ES-I3 (cell line): ENCODE measurements around the gene AP1S1.
"Not testable (repeated sequence)": the region's sequence is repeated elsewhere in the genome, so short reads cannot be mapped to it uniquely, and the experiment has no call there.

Experiments used
- H3K36me3 ChIP-seq: 2 replicates; pipeline ENCODE4 v1.6.1; 2013; ENCODE audit warnings: mild to moderate bottlenecking, low read length, control low read depth, moderate library complexity; ENCODE audit not compliant: insufficient read depth
- H3K4me1 ChIP-seq: 2 replicates; pipeline ENCODE4 v1.6.1; 2013; ENCODE audit warnings: mild to moderate bottlenecking, control low read depth, low read length; ENCODE audit not compliant: insufficient read depth
- H3K9ac ChIP-seq: 2 replicates; pipeline ENCODE4 v1.6.1; 2013; ENCODE audit warnings: low read depth, mild to moderate bottlenecking, low read length, moderate library complexity
- H3K9me3 ChIP-seq: 2 replicates; pipeline ENCODE4 v1.6.1; 2013; ENCODE audit warnings: mild to moderate bottlenecking, low read length, moderate library complexity; ENCODE audit not compliant: control insufficient read depth, insufficient read depth

The AP1S1 gene

GRCh38 chr7:101179713-101180112, 25.4 kb downstream of the AP1S1 start:
- no peaks in the 10 kb centered on the region for H3K9me3 ChIP-seq
- no peaks in the 10 kb centered on the region for H3K36me3 ChIP-seq
- peak overlapping the region; percentile 61 for H3K9ac ChIP-seq
- peaks cover 4% of the 10 kb centered on the region for H3K4me1 ChIP-seq

GRCh38 chr7:101180130-101180755, 26.0 kb downstream of the AP1S1 start, which contains the start of gene NAT16:
Gene NAT16 (minus strand): TSS chr7:101180293. CDS start chr7:101174807, 5,486 bp downstream.
- Histone ChIP-seq H3K9ac (peak within 1 kb of the TSS; percentile 61), H3K9me3 (no peaks in the 10 kb centered on the region), H3K36me3 (no peaks in the 10 kb centered on the region), H3K4me1 (peaks cover 5% of the 10 kb centered on the region)

GRCh38 chr7:101185258-101185839, 31.1 kb downstream of the AP1S1 start:
- Histone ChIP-seq H3K36me3 (no peaks in the 10 kb centered on the region), H3K9me3 (no peaks in the 10 kb centered on the region), H3K4me1 (peaks cover 8% of the 10 kb centered on the region), H3K9ac (no peak overlapping the region)

GRCh38 chr7:101186194-101186593, 31.9 kb downstream of the AP1S1 start:
- no peaks in the 10 kb centered on the region for H3K36me3 ChIP-seq
- H3K4me1 ChIP-seq = peaks cover 8% of the 10 kb centered on the region
- no peak overlapping the region for H3K9ac ChIP-seq
- H3K9me3 ChIP-seq = no peaks in the 10 kb centered on the region

- H3K4me1 ChIP-seq = peaks cover 6% of the 10 kb centered on the region
- H3K36me3 ChIP-seq = no peaks in the 10 kb centered on the region
- no peak overlapping the region for H3K9ac ChIP-seq
- H3K9me3 ChIP-seq = no peaks in the 10 kb centered on the region
These were observed 32.7 kb downstream of the AP1S1 start for GRCh38 chr7:101186844-101187428.

- Histone ChIP-seq H3K9ac (no peak overlapping the region), H3K36me3 (no peaks in the 10 kb centered on the region), H3K4me1 (peaks cover 4% of the 10 kb centered on the region; the same call in 1 of the 2 replicates), H3K9me3 (no peaks in the 10 kb centered on the region)
These were observed 34.8 kb downstream of the AP1S1 start for GRCh38 chr7:101189109-101189508.

- H3K4me1 ChIP-seq = peaks cover 4% of the 10 kb centered on the region; the same call in 1 of the 2 replicates
- no peaks in the 10 kb centered on the region for H3K9me3 ChIP-seq
- H3K36me3 ChIP-seq = no peaks in the 10 kb centered on the region
- H3K9ac ChIP-seq = no peak overlapping the region
These were observed 41.6 kb downstream of the AP1S1 start for GRCh38 chr7:101195884-101196283.

GRCh38 chr7:101197991-101198390, 43.7 kb downstream of the AP1S1 start:
- no peak overlapping the region for H3K9ac ChIP-seq
- peaks cover 6% of the 10 kb centered on the region; the same call in 1 of the 2 replicates for H3K4me1 ChIP-seq
- H3K9me3 ChIP-seq = no peaks in the 10 kb centered on the region
- H3K36me3 ChIP-seq = no peaks in the 10 kb centered on the region

- H3K4me1 ChIP-seq = peaks cover 6% of the 10 kb centered on the region; the same call in 1 of the 2 replicates
- no peaks in the 10 kb centered on the region for H3K36me3 ChIP-seq
- H3K9me3 ChIP-seq = no peaks in the 10 kb centered on the region
- no peak overlapping the region for H3K9ac ChIP-seq
These were observed 44.2 kb downstream of the AP1S1 start for GRCh38 chr7:101198476-101198875.

- H3K9ac ChIP-seq, H3K9me3 ChIP-seq: not testable (repeated sequence)
These were observed 45.2 kb downstream of the AP1S1 start for GRCh38 chr7:101199522-101199921.

GRCh38 chr7:101200504-101200861, 46.2 kb downstream of the AP1S1 start:
- H3K9ac ChIP-seq = peak overlapping the region; percentile 54; the same call in 1 of the 2 replicates
- H3K4me1 ChIP-seq = peaks cover 6% of the 10 kb centered on the region; the same call in 1 of the 2 replicates
- no peaks in the 10 kb centered on the region for H3K36me3 ChIP-seq
- H3K9me3 ChIP-seq = no peaks in the 10 kb centered on the region

More at GRCh38 chr7:101199522-101199921, 45.2 kb downstream of the AP1S1 start:
- not testable (repeated sequence) for H3K36me3 ChIP-seq, H3K4me1 ChIP-seq

GRCh38 chr7:101200862-101201599, 46.8 kb downstream of the AP1S1 start, which contains the start of gene MOGAT3:
Gene MOGAT3 (minus strand): TSS chr7:101201036. CDS start chr7:101200854, 182 bp downstream.
- Histone ChIP-seq H3K4me1 (peaks cover 6% of the 10 kb centered on the region; the same call in 1 of the 2 replicates), H3K9ac (peak within 1 kb of the TSS; percentile 54), H3K36me3 (no peaks in the 10 kb centered on the region), H3K9me3 (no peaks in the 10 kb centered on the region)

- Histone ChIP-seq H3K4me1 (peaks cover 6% of the 10 kb centered on the region; the same call in 1 of the 2 replicates), H3K36me3 (no peaks in the 10 kb centered on the region), H3K9me3 (no peaks in the 10 kb centered on the region), H3K9ac (peak overlapping the region; percentile 54)
These were observed 47.7 kb downstream of the AP1S1 start for GRCh38 chr7:101201695-101202602.
